ENCODE data around the gene ARMH2.

DNA sequence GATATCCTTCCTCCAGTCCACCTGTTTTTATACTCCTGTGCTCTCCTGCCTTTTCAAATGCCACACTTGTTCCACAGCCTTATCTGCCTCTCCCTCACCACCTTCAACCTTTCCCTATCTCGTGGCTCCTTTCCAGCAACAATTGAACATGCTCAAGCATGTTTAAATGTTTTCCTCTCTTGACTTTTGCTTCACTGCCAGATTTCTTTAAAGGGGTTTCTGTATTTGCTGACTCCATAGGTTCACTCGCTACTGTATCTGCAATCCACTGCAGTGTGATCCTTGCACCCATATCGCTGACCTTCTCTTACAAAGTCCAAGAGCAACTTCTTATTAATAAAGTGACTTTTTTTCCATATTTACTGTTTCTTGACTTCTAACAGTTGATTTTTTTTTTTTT, 35.1 kb downstream of the ARMH2 start:
- no peak for TF ChIP-seq RAD21 (IDR thresholded peaks at IDR 0.05; ENCODE audit: low read depth)
- TF ChIP-seq EGR1 (IDR thresholded peaks at IDR 0.05; ENCODE audit: low read depth), result no peak
- no peak for TF ChIP-seq ZNF274 (IDR thresholded peaks at IDR 0.05; ENCODE audit: low read depth, low read length)
- TF ChIP-seq POLR2AphosphoS5 (IDR thresholded peaks at IDR 0.05; ENCODE audit: low read depth, low read length), result no peak
- no peak for TF ChIP-seq CEBPB (IDR thresholded peaks at IDR 0.05; ENCODE audit: low read depth)
- TF ChIP-seq POLR2A (IDR thresholded peaks at IDR 0.05; ENCODE audit: borderline replicate concordance, extremely low read depth, insufficient read depth, insufficient read length), result no peak
- TF ChIP-seq, protein P1, sequence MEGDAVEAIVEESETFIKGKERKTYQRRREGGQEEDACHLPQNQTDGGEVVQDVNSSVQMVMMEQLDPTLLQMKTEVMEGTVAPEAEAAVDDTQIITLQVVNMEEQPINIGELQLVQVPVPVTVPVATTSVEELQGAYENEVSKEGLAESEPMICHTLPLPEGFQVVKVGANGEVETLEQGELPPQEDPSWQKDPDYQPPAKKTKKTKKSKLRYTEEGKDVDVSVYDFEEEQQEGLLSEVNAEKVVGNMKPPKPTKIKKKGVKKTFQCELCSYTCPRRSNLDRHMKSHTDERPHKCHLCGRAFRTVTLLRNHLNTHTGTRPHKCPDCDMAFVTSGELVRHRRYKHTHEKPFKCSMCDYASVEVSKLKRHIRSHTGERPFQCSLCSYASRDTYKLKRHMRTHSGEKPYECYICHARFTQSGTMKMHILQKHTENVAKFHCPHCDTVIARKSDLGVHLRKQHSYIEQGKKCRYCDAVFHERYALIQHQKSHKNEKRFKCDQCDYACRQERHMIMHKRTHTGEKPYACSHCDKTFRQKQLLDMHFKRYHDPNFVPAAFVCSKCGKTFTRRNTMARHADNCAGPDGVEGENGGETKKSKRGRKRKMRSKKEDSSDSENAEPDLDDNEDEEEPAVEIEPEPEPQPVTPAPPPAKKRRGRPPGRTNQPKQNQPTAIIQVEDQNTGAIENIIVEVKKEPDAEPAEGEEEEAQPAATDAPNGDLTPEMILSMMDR (IDR thresholded peaks at IDR 0.05 in 2 of 3, conservative IDR thresholded peaks at IDR 0.05 in 1 of 3; ENCODE audit: borderline replicate concordance in 1 of 3, insufficient read depth in 1 of 3, low read depth in 2 of 3, low read length in 2 of 3), result no peak
- TF ChIP-seq EZH2 (IDR thresholded peaks at IDR 0.05), result no peak
- TF ChIP-seq YY1 (IDR thresholded peaks at IDR 0.05; ENCODE audit: extremely low read depth, insufficient replicate concordance, low read depth, low read length), result no peak
- no peak for TF ChIP-seq TCF7L2 (IDR thresholded peaks at IDR 0.05; ENCODE audit: borderline replicate concordance, extremely low read depth, insufficient read depth, insufficient read length)

Measured in HCT116 (cell line).